ENCODE data around the gene HAND2.

Gene HAND2

DNA sequence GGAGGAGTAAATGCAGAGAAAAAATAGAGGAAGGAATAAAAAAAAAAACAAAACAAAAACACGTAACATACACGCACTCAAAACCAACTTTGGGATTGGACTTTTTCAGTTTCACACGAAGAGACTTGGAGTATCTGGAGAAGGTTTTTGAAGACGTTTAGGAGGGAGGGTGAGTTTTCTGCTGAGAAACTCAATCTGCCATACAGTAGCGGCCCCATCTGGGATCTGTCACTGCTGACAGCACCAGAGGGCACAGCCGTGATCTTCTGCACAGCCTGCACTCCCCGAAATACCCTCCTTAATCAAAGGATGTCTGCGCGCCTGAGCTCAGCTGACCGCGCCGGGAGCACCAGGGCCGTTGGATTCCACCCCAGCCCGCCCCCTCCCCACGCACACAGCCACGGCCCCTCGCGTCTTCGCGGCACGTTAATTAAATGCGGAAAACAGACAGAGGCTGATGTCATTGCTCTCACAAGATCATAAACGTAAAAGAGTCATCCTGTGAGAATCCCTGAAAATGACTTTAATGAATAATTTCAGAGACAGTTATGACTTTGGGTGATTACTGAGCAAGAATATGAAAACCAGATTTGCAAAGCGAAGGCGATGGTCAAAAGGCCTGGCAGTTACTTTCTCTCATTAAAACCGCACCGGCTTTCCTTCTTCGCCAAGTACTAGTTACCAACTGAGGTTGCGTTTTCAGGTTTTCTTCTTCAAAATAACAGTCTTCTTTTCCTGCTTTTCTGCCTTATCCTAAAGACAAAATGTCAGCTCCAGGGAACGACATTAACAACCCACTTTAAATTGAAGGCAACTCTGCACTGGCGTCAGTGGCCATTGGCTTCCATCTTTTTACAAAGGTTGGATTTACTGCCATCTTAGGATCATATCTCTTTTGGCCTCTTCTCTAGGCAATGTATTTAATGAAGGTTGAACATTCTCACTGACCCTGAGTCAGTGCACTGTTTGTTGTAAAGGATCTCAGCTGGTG is 10.6 kb downstream of the HAND2 start:
- DNase-seq = no peak

DNA sequence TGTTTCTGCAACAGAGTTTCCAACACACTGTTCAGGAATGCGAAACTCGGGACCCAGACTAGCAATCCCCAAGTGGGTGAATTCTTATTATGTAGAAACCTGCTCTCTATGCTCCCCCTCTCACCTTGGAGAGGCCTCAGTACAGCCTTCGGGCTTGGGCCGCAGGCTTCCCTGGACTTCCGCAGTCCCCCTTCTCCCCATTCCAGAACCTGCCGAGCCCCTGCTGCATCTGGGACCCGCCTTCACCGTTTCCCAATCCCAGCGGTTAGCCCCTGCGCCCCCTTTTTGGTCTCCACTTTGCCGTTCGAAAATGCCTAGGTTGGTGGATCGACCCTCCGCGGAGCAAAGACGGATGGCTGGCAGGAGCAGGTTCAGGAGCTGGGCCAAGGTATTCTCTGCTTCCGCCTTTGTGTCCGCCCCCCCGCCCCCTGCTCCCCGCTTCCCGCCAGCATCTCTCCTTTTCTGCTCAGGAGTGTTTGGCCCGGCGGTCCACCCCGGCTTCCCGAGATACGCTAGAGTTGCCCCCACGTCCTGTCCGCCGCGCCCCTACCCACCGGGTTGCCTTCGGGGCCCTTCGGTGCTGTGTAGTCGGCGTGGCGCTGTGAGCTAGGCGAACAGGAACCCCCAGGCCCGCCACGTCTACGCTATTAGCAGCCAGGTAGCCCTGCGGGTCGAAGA is 11.5 kb downstream of the HAND2 start:
- DNase-seq = no peak

DNA sequence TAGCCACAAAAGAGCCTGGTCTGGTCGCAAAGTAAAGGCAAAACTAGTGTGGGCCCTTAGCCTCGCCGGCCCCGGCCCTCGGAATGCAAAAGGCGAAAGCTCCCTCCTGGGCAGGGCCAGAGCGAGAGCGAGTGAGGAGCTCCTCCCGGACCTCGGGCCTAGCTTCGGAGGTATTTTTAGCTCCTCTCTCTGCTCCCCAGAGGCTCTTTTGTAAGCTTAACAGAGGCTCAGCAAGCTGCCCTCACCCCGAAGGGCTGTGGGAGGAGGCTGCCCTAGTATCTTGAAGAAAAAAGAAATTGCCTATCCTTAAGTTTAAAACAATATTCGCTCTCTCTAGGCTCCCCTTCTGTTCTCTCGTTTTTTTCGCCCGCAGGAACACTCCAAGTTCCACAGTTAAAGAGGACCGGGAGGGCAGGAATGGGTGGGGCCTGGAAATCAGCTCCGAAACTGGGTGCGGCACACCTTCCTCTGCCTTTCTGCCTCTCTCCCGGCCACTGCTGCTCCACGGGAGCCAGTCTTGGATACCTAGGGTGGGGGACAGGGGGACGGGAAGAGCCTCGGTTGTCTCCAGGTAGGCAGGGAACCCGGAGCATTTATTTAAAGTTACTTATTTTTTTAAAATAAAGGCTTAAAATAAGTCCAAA is 12.1 kb downstream of the HAND2 start:
- no peak for DNase-seq

DNA sequence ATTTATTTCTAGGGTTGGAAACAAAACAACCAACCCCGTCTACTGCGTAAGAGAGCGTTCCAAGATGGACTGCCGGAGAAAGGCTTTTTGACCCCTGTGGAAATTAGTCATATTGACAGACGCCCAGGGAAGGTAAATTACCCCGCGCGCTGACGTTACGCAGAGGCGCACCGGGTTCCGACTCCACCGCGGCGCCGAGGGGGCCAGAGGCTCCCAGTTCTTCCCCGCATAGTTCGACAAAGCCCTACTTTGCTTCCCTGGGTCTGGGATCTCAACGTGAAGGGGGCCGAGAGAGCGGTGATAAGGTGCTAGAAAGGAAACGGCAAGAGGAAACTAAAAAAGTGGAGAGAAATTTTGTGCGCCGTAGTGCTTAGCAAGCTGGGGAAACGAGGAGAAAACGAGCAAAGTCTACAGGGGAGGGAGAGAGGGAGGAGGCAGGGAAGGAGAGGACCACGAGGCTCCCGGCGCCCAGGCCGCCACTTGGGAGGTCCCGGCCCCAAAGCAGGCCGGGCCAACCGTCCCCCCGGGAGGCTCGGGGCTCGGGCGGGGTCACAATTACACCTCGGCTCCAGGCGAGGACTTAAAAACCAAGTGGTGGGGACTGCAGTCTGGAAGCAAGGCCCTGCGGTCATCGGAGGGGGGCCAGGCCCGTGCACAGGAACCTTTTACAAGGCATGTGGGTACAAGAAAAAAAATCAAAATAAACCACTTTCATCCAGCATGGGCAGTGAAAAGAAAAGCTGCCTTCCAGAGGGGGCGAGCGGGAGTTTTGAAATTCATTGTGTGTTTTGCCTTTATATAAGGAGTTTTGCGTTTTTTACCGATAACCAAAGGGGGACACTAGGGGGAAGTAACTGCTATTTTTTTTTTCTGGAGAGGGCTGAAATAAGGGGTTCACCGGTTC is 13.2 kb downstream of the HAND2 start:
- no peak for DNase-seq

DNA sequence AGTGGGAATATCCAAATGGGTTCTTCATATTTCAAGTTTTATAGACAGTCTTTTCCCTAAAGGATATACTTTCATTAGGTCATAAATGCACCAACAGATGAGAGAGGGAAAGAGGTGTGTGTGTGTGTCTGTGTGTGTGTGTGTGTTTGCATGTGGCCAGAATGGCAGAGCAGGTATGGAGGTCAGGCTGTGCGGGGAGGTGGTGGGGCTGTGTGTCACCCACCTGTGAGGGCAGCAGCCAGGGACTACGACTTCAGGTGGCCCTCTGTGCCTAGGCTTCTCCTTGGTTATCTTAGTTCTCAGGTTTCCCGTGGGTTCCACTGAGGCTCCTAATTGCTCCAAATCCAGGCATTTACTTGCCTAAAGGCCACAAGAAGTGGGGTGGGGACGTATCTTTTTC is 14.6 kb downstream of the HAND2 start:
- no peak for DNase-seq

DNA sequence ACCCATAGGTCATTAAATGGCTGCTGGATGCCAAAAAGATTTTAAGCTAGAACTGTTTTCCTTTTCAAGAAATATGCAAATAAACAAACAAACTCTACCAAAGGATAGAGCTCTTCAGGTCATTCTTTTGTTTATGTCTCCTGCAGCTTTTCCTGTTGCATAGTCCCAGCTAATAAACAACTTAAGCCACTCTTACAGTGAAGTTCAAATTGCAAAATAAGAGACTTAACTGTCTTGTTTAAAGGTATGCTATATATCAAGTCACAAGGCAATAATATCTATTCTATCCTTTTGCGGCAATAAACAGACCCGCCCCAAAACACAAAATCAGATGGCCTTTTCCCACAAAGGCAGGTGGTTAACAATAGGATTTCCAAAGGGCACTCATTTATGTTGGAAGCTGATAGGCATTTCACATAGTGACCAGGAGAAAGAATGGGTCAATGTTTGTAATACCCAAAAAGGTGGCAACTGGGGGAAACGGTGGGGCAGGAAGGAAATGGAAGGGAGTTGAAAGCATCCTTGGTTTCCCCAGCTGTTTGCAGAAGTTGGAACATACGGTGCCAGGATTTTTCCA is 15.3 kb downstream of the HAND2 start:
- DNase-seq = no peak

DNA sequence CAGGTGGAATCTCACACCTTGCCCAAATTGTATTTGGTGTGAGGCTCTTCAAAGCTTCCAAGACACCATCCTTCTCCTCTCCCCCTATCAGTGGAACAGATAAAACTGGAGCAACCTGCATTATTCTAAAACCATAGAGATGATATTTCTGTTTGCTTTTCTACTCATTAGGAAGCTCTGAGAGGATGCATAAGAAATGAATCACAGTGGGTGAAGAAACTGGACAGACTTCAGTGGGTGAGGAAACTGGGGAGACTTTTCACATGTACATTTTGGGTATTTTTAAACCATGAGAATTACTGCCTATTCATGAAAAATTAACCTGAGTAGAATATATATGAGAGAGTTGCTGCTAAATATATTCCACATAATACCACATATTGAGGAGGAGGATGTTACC is 16.4 kb downstream of the HAND2 start:
- no peak for DNase-seq

DNA sequence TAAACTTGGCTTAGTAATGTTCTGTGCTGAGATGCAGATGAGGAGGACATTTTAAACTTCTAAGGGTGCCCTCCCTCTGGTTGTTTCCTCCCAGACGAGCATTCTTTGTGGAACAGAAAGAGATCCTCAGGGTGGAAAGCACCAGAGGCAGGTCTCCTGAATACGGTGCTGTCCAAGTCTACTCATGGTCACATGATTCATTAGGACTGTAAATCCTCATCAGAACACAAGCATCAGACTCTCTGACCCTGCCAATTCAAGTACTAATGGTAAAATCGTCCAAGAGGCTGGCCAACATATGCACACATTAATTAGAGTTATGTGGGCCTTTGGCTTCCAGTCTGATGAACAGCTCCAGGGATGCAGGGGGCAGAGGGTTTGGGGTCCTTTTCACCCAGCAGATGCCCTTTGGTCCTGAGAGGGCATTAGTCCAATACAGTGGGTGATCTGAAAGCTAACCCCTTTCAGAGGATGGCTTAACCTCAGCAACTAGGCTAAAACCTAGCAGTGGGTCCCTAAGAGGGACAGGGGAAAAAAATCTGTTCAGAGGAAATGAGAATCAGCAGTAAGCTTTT is 18.2 kb downstream of the HAND2 start:
- DNase-seq = no peak

DNA sequence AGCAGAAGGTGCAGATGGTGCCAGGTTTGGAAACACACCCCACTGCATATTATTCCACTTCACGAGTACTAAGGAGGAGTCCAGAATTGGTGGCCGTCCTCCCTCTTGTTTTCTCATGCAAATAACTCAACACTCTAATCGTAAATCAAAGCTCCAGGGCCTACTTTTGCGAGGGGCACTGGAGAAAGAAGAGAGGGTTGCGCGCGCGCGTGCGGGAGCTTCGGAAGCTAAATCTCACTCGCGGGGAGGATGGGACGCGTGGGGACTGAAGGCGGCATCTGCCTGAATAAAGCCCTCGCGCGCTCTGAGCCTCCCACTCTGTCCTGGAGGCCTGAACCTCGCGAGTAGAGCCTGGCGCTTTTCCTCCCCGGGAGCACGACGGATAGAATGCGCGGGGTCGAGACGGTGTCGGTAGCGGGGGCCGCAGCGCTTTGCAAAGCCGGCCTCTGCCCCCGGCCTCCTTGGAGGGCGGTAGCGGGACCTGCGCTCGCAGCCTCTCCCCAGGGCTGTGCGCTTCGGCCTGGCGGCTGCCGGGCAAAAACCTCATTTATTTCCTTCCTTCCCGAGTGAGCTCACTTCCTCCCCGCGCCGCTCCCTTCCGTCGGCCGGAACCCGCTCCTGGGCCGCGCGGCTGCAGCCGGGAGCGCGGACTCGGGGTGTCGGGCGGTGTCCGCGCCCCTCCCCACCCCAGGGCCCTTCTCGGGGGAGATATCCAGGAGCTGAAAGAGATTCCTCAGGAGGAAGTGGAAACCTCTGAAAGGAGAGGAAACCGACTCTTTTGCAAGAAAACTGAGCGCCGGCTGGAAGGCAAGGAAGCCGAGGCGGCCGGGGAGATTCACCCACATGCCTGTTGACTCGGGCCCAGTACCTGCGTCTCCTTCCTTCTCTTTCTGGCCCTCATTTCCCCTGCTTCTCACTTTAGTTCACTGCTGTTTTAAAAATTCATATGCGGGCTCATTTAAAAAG is 20.7 kb downstream of the HAND2 start:
- DNase-seq = no peak

DNA sequence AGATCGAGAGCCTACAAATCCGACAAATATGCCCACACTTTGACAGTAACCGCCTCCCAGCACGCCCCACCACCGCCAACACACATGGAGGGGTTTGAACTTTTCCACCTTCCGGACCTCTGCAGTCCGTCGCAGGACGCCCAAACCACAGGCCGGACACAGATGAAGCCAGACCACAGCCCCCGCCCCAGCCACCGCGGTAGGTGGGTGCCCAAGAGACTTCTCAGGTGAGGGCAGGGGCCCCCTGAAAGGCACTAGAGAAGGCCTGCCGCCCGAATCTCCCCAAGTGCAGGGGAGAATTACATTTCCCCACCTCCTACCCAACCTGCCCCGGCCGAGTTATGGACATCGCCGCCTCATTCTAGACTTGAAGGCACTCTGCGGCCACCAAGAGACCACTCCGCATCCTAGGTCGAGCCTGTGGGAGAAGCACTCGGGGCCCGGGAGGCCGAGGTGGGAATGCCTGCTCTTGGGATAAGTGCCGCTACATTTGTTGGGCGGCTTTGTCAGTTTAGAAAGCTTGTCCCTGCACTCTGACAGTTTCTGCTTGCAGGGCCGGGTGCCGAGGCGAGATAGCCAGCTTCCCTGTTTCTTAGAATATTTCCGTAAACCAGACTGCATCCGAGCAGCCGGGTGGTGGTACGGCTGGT is 21.5 kb downstream of the HAND2 start:
- no peak for DNase-seq

DNA sequence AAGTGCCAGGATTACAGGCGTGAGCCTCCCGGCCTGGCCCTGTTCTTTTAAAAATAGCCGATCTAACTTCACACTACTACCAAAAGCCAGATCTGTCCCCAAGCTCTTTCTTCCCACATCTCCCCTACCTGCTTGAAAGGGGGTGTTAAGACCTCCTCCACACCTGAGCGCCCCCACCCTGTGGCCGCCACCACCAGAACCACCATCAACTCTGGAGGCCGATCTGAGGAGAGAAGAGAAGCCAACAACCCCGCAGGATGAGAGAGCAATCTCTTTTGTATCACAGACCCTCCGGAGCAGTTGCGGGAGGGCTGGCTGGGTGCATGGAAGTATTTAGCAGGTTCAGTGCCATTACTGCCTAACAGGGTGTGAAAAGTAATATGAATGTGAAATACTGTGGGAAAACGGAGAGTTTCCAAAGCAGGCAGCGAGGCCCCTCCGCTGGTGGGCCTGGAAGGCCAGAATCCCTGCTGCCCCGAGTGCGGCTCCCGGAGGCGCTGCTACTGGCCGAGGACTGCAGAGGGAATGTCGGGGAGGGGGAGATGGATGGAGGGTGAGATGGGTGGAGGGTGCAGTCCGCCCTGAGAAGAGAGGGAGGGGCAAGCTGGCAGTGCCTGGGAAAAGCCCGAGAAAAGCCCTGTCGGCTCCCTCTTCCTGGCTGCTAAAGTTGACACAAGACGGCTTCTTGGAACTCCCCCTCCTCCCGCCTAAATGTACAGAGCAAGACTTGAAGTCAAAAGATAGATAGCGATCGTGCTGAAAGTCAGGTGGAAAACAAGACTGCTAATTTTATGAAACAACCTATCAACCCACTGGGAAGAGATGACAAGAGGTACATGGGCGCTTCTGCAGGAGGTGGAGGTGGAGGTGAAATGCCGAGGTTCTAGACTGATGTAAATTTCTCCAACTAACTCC is 22.3 kb downstream of the HAND2 start:
- DNase-seq = no peak

DNA sequence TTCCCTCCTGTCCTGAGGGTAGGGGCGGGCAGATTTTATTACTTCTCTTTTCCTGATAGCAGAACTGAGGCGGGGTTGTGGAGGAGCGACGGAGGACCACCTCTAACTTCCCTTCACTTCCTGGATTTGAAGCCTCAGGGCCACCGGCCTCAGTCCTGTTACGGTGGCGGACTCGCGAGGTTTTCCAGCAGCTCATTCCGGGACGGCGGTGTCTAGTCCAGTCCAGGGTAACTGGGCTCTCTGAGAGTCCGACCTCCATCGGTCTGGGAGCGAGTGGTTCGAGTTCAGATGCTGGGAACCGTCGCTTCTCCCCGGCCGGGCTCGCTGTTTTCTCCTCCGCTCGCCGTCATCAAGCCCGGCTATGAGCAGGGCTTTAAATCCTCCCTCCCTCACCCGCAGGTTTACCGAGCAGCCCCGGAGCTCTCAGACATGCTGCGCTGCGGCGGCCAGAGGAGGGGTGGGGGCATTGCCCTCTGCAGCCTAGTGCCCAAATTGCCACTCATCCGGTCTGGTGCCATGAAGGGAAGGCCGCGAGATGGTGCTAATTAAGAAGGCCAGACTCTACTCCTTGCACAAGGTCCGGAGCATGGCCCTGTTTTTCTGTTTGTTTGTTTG is 23.3 kb downstream of the HAND2 start:
- no peak for DNase-seq

DNA sequence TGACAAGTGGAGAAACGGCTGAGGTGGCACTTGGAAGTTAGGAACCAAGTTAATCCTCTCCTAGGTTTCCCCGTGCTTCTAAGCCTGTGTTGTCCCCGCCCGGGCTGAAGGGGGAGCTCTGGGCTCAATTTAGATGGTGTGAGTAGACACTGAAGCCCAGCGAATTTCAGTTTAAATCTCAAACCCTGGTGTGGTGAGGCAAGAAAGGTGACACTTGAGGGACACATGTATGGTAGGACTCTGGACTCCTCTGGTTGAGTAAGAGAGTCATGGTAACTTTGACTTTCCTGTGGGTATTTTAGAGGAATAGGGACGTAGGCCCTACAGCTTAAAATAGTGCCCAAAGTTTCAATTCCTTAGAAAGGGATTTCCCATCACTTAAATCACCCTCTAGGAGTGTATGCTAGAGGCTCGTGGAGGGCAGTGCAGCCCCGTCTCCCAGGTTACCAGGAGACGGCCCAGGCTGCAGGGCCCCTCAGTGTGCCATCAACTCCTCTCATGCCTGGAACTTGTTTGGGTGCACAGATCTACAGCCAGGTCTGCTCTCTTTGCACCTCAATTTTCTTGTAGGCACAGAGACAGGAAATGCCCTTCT is 24.0 kb downstream of the HAND2 start:
- DNase-seq = no peak

DNA sequence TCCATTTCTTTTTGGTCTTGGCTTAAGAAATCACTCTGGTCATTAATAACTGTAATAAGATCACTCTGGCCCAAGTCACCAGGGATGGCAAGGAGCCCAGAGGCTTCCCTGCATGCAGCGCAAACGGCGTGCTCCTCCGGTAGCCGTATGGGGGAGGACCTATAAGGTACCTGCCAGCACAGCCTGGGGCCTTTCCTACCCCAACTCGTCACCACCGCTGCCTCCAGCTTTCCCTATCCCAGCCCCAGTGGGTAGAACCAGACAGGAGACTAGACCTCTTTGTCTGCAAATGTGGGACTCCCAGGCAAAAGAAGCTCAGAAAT is 25.9 kb downstream of the HAND2 start:
- DNase-seq = no peak

DNA sequence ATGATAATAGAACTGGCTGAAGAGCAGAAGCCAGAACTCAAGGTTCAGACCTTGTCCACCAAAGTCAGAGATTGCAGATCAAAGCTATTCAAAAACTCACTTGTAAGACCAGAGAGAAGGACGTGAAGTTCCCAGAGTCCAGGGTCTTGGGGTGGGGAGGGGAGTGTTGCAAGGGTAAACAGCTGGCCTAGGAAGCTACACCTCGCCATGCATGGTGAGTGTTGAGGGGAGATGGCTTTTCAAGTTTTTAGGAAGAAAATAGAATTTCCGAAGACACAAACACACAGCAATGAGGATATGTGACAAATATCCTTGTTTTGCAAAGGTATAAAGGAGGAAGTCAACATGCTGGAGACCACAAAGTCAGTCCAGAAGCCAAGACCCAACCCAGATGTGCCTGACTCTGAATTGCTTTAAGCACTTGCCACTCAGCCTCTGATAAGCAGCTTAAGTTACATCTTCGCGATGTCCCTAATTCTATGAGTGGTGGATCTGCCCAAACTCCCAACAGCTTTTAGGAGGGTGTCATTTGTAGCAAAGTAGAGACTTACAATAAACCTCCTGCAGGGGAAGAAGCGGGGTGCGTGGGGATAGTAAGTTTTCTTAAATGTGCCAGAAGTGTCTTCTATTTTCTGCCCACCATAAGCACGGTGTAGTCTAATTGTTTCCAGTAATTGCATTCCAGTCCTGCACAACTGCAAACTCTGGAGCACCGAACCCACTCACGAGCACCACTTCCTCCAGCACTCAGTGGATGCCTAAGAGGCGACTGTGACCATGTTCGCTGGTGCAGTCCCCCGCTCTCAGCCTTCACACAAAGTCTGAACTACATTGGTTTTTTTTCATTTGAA is 26.5 kb downstream of the HAND2 start:
- DNase-seq = no peak

DNA sequence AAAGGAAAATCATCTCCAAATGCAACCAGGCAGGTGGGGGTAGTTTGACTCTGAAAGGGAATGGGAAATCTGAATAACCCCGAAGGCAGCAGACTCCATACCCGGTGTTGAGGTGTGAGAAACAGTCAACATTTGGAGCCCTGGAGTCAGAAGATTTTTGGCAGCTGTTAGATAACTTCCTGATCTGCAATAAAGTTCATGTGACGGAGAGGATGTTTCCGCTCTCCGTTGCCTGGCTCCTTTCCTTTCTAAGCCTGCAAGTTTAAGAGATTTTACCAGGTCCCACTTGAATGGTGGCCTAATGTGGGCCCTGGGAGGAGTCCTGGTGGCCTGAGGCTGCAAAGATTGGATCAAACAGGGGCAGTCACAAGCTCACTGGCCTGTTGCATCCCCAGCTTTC is 27.7 kb downstream of the HAND2 start:
- no peak for DNase-seq

DNA sequence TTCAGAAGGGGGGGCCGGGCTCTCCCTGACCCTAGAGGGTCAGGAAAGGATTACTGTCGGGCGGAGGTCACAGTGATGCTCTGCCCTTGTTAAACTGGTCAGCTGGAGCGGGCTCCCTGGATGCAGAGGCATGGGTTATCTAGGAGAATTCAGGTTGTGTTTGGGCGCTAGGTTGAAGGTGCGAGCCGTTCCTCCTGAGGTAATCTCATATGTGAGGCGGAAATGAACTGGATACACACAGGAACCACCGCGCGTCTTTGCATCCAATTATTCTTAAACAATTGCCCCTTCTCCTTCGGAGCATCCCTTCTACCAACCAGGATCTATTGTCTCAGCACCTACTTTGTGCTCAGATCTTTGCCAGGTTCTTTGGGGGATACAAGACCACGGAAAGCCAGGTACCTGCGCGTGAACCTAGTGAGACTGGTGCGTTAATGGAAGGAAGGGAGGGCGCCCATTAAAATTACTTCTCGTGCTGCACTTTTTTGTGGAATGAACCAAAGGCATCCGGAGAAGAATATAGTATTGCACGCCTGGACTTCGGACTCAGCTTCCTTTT is 28.4 kb downstream of the HAND2 start:
- DNase-seq = no peak
